ENCODE measurements around the gene GANC. TPM values are rescaled to one million over a fixed set of nuclear protein-coding genes. Genes with fewer than 3 reads are reported as not detected.

GANC gene
- total and polyA plus RNA-seq, 4 donors = 19.6 to 105 (median 53.6) TPM

DNA sequence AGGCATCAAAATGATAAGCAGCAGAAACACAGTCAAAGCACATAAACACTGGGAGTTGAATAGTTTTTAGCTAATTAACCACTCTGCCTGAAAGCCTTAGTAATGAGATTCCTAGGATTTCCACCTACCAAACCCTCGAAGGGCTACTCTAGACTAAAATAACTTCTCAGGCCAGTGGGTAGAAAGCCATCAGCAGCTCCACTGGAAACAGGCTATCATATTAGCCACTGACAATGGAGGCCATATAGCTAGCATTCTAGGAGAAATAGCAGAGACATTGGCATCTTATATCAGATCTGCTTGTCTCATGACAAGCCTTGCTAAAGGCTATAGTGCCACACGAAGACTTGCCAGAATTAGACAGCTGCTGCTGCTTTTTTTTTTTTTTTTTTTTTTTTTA is 81.8 kb downstream of the GANC start:
- WGBS, 2 donors = 87 to 94% methylated on average over 2 of the region's 2 CpGs
- Histone ChIP-seq H3K36me3 (ENCODE audit: control insufficient read depth in 4 of 4, insufficient read depth in 4 of 4, low read length in 4 of 4) (peaks cover 4 to 27% (median 13%) of the 10 kb centered on the region in 4 donors), H3K9me3 (ENCODE audit: control insufficient read depth in 4 of 4, insufficient read depth in 3 of 4, low read length in 3 of 4) (no peaks in the 10 kb centered on the region), H3K4me1 (ENCODE audit: control insufficient read depth in 5 of 5, insufficient read depth in 5 of 5, low read length in 5 of 5) (no peaks in the 10 kb centered on the region), H3K9ac (ENCODE audit: insufficient read depth in 1 of 2, low read length in 2 of 2) (no peak overlapping the region), H3K4me3 (no peak overlapping the region), H3K27me3 (ENCODE audit: control insufficient read depth in 3 of 3, insufficient read depth in 3 of 3, low read length in 2 of 3) (no peaks in the 10 kb centered on the region), H3K27ac (ENCODE audit: low read depth in 1 of 2, low read length in 1 of 2) (no peak overlapping the region)
- DNase-seq (no peak), ATAC-seq (ENCODE audit: insufficient read depth, low FRiP score) (no peak)
- no peak for TF ChIP-seq CTCF (IDR thresholded peaks at IDR 0.05; ENCODE audit: control extremely low read depth, extremely low read depth)

DNA sequence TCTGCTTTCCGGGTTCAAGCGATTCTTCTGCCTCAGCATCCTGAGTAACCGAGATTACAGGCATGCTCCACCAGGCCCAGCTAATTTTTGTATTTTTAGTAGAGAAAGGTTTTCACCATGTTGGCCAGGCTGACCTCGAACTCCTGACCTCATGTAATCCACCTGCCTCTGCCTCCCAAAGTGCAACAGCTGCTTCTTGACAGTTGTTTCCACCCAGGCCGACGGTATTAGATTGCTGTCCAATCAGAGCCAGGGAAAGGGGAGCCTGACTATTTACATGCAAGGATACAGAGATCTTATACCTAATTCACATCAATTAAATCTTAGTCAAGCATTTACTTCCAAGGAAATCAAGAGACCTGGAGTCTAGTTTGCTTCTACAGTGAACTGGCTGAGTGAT is 82.3 kb downstream of the GANC start:
- DNase-seq (no peak), ATAC-seq (ENCODE audit: insufficient read depth, low FRiP score) (no peak)
- no peak overlapping the region for H3K4me3 ChIP-seq
- no peaks in the 10 kb centered on the region for H3K9me3 ChIP-seq (ENCODE audit: control insufficient read depth in 4 of 4, insufficient read depth in 3 of 4, low read length in 3 of 4)
- H3K4me1 ChIP-seq (ENCODE audit: control insufficient read depth in 5 of 5, insufficient read depth in 5 of 5, low read length in 5 of 5) = no peaks in the 10 kb centered on the region
- WGBS, 2 donors = 91 to 97% methylated on average over 6 of the region's 6 CpGs
- peaks cover 4 to 30% (median 13%) of the 10 kb centered on the region in 4 donors for H3K36me3 ChIP-seq (ENCODE audit: control insufficient read depth in 4 of 4, insufficient read depth in 4 of 4, low read length in 4 of 4)
- no peak overlapping the region for H3K9ac ChIP-seq (ENCODE audit: insufficient read depth in 1 of 2, low read length in 2 of 2)
- no peak overlapping the region for H3K27ac ChIP-seq (ENCODE audit: low read depth in 1 of 2, low read length in 1 of 2)
- TF ChIP-seq CTCF (IDR thresholded peaks at IDR 0.05; ENCODE audit: control extremely low read depth, extremely low read depth) = no peak
- no peaks in the 10 kb centered on the region for H3K27me3 ChIP-seq (ENCODE audit: control insufficient read depth in 3 of 3, insufficient read depth in 3 of 3, low read length in 2 of 3)

DNA sequence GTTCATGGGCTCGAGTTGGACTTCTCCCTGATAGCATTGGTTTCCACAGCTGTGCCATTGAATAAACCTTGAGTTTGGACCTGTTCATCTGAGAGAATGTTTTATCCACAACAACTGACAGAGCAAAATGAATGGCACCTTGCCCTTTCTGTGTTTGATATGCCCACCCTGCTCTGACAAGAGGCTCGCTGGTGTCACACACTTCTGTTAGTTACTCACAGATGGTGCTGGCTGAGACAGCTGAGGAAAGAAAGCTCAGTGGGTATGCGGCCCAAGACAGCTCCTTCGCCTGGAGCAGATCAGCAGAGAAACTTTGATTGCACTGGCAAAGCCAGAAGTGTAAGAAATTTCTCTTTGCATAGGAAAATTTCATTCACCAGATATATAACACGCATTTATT is 83.8 kb downstream of the GANC start:
- Histone ChIP-seq H3K27me3 (ENCODE audit: control insufficient read depth in 3 of 3, insufficient read depth in 3 of 3, low read length in 2 of 3) (no peaks in the 10 kb centered on the region), H3K9me3 (ENCODE audit: control insufficient read depth in 4 of 4, insufficient read depth in 3 of 4, low read length in 3 of 4) (no peaks in the 10 kb centered on the region), H3K4me3 (no peak overlapping the region), H3K36me3 (ENCODE audit: control insufficient read depth in 4 of 4, insufficient read depth in 4 of 4, low read length in 4 of 4) (peaks cover 0 to 26% (median 9%) of the 10 kb centered on the region in 4 donors), H3K9ac (ENCODE audit: insufficient read depth in 1 of 2, low read length in 2 of 2) (no peak overlapping the region), H3K27ac (ENCODE audit: low read depth in 1 of 2, low read length in 1 of 2) (no peak overlapping the region), H3K4me1 (ENCODE audit: control insufficient read depth in 5 of 5, insufficient read depth in 5 of 5, low read length in 5 of 5) (no peaks in the 10 kb centered on the region)
- DNase-seq (no peak), ATAC-seq (ENCODE audit: insufficient read depth, low FRiP score) (no peak)
- no peak for TF ChIP-seq CTCF (IDR thresholded peaks at IDR 0.05; ENCODE audit: control extremely low read depth, extremely low read depth)
- 88 to 90% methylated on average over 5 of the region's 5 CpGs for WGBS, 2 donors

- Histone ChIP-seq H3K27ac (ENCODE audit: low read depth in 1 of 2, low read length in 1 of 2) (no peak overlapping the region), H3K36me3 (ENCODE audit: control insufficient read depth in 4 of 4, insufficient read depth in 4 of 4, low read length in 4 of 4) (peaks cover 0 to 18% (median 5%) of the 10 kb centered on the region in 4 donors), H3K9ac (ENCODE audit: insufficient read depth in 1 of 2, low read length in 2 of 2) (no peak overlapping the region), H3K4me3 (no peak overlapping the region), H3K4me1 (ENCODE audit: control insufficient read depth in 5 of 5, insufficient read depth in 5 of 5, low read length in 5 of 5) (no peaks in the 10 kb centered on the region), H3K9me3 (ENCODE audit: control insufficient read depth in 4 of 4, insufficient read depth in 3 of 4, low read length in 3 of 4) (no peaks in the 10 kb centered on the region), H3K27me3 (ENCODE audit: control insufficient read depth in 3 of 3, insufficient read depth in 3 of 3, low read length in 2 of 3) (no peaks in the 10 kb centered on the region)
- DNase-seq = no peak
- ATAC-seq (ENCODE audit: insufficient read depth, low FRiP score) = no peak
- 92% methylated on average over 2 of the region's 2 CpGs for WGBS, 2 donors
- TF ChIP-seq CTCF (IDR thresholded peaks at IDR 0.05; ENCODE audit: control extremely low read depth, extremely low read depth) = no peak
These were observed 85.1 kb downstream of the GANC start for GRCh38 chr15:42358141-42358540.

Measured in lung (tissue), 12 donors.